H1 (cell line): ENCODE data around the gene MITF.

Experiments
- CBX5 ChIP-seq: fragments of 300-800, 300-1000 bp; sonication (generic); IDR thresholded peaks from 2 replicates; pipeline ENCODE4 v1.7.1; 2016; ENCODE audit warnings: antibody characterized with exemption, low read length, low read depth
- POLR2A ChIP-seq, 2 experiments: IDR thresholded peaks; 1 replicate in 1 of 2; 2 replicates in 1 of 2; pipeline ENCODE4 v1.6.1; 2011; ENCODE audit warnings: low read depth in 2 of 2, low read length in 2 of 2, mild to moderate bottlenecking in 2 of 2; ENCODE audit errors: control extremely low read depth in 1 of 2
- POLR2AphosphoS5 ChIP-seq: IDR thresholded peaks from 2 replicates; pipeline ENCODE4 v1.6.1; 2011; ENCODE audit warnings: low read depth, low read length
- SUZ12 ChIP-seq: fragments of 200-600 bp; sonication (generic); IDR thresholded peaks from 2 replicates; pipeline ENCODE4 v1.6.1; 2012; ENCODE audit warnings: mild to moderate bottlenecking, inconsistent platforms, low read length, moderate library complexity, mixed read lengths

DNA sequence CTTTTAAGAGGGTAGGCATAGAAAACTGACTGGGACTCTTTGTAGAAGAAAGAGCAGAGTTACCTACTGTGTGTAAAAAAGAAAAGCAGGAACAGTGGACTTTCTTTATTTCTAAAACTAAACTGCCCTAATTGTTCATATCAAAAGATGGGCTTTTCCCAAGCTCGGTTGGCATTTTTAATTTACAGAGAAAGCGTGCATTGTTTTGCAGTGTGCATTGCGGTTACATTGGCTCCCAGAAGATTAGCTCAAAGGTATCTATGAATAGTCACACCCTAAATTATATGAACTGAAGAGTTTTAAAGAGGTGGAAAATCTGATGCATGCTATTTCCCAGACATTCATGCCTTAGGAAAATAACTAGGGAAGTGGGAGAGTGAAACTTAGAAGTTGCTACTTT lies 36.5 kb downstream of the MITF start:
- TF ChIP-seq SUZ12: no peak
- no peak for TF ChIP-seq POLR2A (IDR thresholded peaks at IDR 0.05; ENCODE audit: control extremely low read depth in 1 of 2, low read depth in 2 of 2, low read length in 2 of 2)
- no peak for TF ChIP-seq POLR2AphosphoS5
- TF ChIP-seq CBX5: no peak
